ENCODE results near the gene PRTG. TPM values are rescaled to one million over a fixed set of nuclear protein-coding genes. Genes with fewer than 3 reads are reported as not detected.

PRTG gene
- polyA plus RNA-seq, 3 donors, result not detected

- no peak overlapping the region for H3K4me3 ChIP-seq (replicated peaks in 1 of 3; ENCODE audit: low read depth in 2 of 3, low read length in 3 of 3)
- no peaks in the 10 kb centered on the region for H3K79me2 ChIP-seq (ENCODE audit: insufficient read depth, low read length)
- no peaks in the 10 kb centered on the region for H3K36me3 ChIP-seq (replicated peaks in 1 of 2; ENCODE audit: control insufficient read depth in 1 of 2, insufficient read depth in 2 of 2, low read length in 2 of 2)
- no peaks in the 10 kb centered on the region for H3K27me3 ChIP-seq (ENCODE audit: control insufficient read depth in 2 of 2, insufficient read depth in 2 of 2, low read length in 2 of 2)
- no peaks in the 10 kb centered on the region for H3K9me3 ChIP-seq (replicated peaks in 1 of 2; ENCODE audit: control insufficient read depth in 1 of 2, insufficient read depth in 1 of 2, low read length in 2 of 2)
- Mint-ChIP-seq H3K27me3 (ENCODE audit: low read depth in 3 of 3) (peaks cover 0 to 12% (median 5%) of the 10 kb centered on the region in 3 donors), H3K4me1 (no peaks in the 10 kb centered on the region), H3K4me3 (no peak overlapping the region), H3K9me3 (peaks cover 0 to 2% (median 0%) of the 10 kb centered on the region in 7 donors), H3K27ac (no peak overlapping the region), H3K36me3 (no peaks in the 10 kb centered on the region)
- no peak overlapping the region for H2AFZ ChIP-seq (ENCODE audit: insufficient read depth, low read depth, low read length, poor library complexity, severe bottlenecking)
- no peak overlapping the region for H3K9ac ChIP-seq (ENCODE audit: insufficient read depth, low read length, poor library complexity, severe bottlenecking)
- no peak overlapping the region for H3K4me2 ChIP-seq (replicated peaks; ENCODE audit: extremely low read depth, low read length, poor library complexity, severe bottlenecking)
- 67% methylated on average over 3 of the region's 4 CpGs for WGBS (ENCODE audit: insufficient coverage)
- no peak for DNase-seq
- no peaks in the 10 kb centered on the region for H4K20me1 ChIP-seq (ENCODE audit: insufficient read depth, low read length)
- no peak overlapping the region for H3K27ac ChIP-seq (ENCODE audit: low read depth in 1 of 2, low read length in 2 of 2)
- TF ChIP-seq CTCF (IDR thresholded peaks at IDR 0.05), result no peak
- intact Hi-C loops (cut with micrococcal nuclease), result no loop called here
- no peaks in the 10 kb centered on the region for H3K4me1 ChIP-seq (ENCODE audit: control insufficient read depth in 1 of 2, insufficient read depth in 2 of 2, low read length in 2 of 2)
These were observed 129.2 kb downstream of the PRTG start for GRCh38 chr15:55613727-55614126.

GRCh38 chr15:55606214-55606613 is 136.7 kb downstream of the PRTG start:
- H3K4me2 ChIP-seq (replicated peaks; ENCODE audit: extremely low read depth, low read length, poor library complexity, severe bottlenecking), result no peak overlapping the region
- H3K4me3 ChIP-seq (replicated peaks in 1 of 3; ENCODE audit: low read depth in 2 of 3, low read length in 3 of 3), result no peak overlapping the region
- DNase-seq, result no peak
- Mint-ChIP-seq H3K27me3 (ENCODE audit: low read depth in 3 of 3) (peaks cover 0 to 7% (median 6%) of the 10 kb centered on the region in 3 donors), H3K36me3 (no peaks in the 10 kb centered on the region), H3K4me3 (no peak overlapping the region), H3K27ac (no peak overlapping the region), H3K9me3 (peaks cover 5 to 18% (median 8%) of the 10 kb centered on the region in 7 donors), H3K4me1 (no peaks in the 10 kb centered on the region)
- no peak overlapping the region for H3K9ac ChIP-seq (ENCODE audit: insufficient read depth, low read length, poor library complexity, severe bottlenecking)
- no peaks in the 10 kb centered on the region for H3K9me3 ChIP-seq (replicated peaks in 1 of 2; ENCODE audit: control insufficient read depth in 1 of 2, insufficient read depth in 1 of 2, low read length in 2 of 2)
- no peak overlapping the region for H3K27ac ChIP-seq (ENCODE audit: low read depth in 1 of 2, low read length in 2 of 2)
- TF ChIP-seq CTCF (IDR thresholded peaks at IDR 0.05), result no peak
- H3K27me3 ChIP-seq (ENCODE audit: control insufficient read depth in 2 of 2, insufficient read depth in 2 of 2, low read length in 2 of 2), result no peaks in the 10 kb centered on the region
- no peaks in the 10 kb centered on the region for H3K4me1 ChIP-seq (ENCODE audit: control insufficient read depth in 1 of 2, insufficient read depth in 2 of 2, low read length in 2 of 2)
- intact Hi-C loops (cut with micrococcal nuclease), result no loop called here
- no peaks in the 10 kb centered on the region for H3K36me3 ChIP-seq (replicated peaks in 1 of 2; ENCODE audit: control insufficient read depth in 1 of 2, insufficient read depth in 2 of 2, low read length in 2 of 2)
- no peaks in the 10 kb centered on the region for H3K79me2 ChIP-seq (ENCODE audit: insufficient read depth, low read length)
- no peak overlapping the region for H2AFZ ChIP-seq (ENCODE audit: insufficient read depth, low read depth, low read length, poor library complexity, severe bottlenecking)
- WGBS (ENCODE audit: insufficient coverage), result no CpG with 5 or more reads among the region's 5 CpGs
- H4K20me1 ChIP-seq (ENCODE audit: insufficient read depth, low read length), result no peaks in the 10 kb centered on the region
